DMS79 (cell line): Measurements from ENCODE around the gene DDR2.

ENCODE experiments used
- DNase-seq: peaks from one replicate; lab custom pipeline; 2025; lab: John Stamatoyannopoulos, UW

Gene DDR2

GRCh38 chr1:162672622-162673260 lies 40.5 kb downstream of the DDR2 start:
- DNase-seq: no peak

GRCh38 chr1:162674034-162674608 lies 41.9 kb downstream of the DDR2 start:
- no peak for DNase-seq

- no peak for DNase-seq
These were observed 43.8 kb downstream of the DDR2 start for GRCh38 chr1:162676087-162676486.

DNA sequence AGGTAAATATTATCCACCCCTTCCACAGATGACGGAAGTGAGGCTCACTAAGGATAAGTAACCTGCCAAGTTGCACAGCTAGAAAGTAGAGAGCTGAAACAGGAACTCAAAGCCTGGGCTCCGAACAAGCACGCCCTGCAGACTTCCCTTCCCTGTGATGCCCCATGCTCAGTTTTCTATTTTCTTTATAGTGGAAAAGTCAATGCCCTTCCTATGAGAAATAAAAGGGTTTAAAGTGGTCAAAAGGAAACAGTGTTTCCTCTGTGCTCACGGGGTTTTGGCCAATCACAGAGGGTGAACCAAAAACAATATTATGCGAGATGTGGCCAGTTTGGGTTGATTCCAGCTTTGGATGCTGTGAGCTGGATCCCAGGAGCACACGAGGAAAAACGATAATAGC lies 44.5 kb downstream of the DDR2 start:
- no peak for DNase-seq

DNA sequence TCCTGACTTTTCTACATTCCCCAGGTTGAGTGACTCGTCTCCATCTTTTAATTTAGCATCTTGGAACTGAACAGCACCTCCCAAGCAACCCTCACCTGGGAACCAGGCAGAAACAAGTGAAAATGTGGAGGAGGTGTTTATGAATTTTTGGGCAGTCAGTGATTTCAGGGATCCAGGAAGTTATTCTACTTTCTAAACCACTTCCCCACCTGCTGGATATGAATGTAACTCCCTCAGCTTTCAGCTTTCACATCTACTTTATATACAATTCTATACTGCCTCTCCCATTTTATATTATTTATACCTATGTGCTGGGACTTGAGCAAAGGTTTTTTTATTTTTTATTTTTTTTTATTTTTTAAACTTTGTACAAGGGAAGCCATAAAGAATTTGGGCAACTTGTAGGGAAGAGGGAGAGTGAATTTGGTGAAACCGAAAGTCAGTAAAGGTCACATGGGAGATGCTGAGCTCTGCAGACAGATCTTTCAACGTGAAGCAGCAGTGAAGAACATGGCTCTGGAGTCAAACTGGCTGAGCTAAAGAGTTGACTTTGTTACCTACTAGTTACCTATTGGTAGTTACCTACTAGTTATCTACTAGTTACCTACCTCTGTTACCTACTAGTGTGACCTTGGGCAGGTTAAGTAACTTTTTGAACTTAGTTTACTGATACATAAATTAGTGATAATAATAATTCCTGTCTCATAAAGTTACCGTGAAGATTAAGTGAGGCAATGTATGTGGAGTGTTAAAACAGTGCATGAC lies 45.5 kb downstream of the DDR2 start:
- DNase-seq: no peak

GRCh38 chr1:162678439-162678838 lies 46.2 kb downstream of the DDR2 start:
- no peak for DNase-seq

DNA sequence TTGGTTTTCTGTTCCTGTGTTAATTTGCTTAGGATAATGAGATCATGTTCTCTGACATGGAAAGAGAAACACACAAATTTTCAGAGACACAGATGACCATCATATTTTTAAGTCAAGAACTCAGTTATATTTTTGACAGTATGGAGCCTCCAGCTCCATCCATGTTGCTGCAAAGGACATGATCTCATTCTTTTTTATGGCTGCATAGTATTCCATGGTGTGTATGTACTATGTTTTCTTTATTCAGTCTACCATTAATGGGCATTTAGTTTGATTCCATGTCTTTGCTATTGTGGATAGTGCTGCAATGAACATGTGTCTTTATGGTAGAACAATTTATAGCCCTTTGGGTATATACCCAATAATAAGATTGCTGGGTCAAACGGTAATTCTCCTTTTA lies 47.0 kb downstream of the DDR2 start:
- DNase-seq: no peak

DNA sequence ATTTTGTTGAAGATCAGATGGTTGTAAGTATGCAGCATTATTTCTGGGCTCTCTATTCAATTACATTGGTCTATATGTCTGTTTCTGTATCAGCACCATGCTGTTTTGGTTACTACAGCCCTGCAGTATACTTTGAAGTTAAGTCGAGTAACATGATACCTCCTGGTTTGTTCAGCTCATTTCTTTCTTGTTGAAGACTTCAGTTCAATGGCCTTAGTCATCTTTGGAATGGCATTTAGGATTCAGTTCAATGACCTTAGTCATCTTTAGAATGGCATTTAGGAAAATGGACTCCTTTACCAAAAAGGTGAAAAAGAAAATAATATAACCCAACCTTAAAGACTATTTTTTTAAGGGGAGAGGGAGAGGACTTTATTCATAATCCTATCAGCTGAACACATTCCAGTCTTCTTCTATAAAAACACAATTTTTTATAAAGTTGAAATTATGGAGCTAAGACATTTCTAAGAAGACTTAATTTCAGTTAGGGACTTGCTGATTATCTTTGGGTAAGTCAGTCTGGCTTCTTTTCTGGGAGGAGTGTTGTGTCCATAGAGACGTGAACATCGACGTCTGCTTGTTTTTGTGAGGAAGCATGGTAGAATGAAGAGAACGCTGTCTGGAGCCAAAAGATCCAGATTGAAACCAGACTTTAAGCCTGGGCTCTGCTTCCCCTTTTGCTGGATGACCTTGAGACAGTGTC lies 48.3 kb downstream of the DDR2 start:
- no peak for DNase-seq

DNA sequence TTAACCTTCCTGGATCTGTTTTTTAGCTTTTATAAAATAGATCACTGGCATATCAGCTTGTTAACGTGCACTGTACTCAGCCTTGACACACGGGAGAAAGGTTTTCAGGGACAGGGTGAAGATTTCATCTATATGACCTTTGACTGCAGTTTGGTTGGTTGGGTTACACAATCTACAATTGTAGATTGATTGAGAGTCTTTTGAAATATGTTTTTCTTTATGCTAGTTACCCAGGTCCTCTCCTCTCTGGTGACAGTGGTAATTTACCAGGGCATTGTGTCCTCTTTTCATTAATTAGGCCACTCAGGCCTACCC lies 48.8 kb downstream of the DDR2 start:
- DNase-seq: no peak

DNA sequence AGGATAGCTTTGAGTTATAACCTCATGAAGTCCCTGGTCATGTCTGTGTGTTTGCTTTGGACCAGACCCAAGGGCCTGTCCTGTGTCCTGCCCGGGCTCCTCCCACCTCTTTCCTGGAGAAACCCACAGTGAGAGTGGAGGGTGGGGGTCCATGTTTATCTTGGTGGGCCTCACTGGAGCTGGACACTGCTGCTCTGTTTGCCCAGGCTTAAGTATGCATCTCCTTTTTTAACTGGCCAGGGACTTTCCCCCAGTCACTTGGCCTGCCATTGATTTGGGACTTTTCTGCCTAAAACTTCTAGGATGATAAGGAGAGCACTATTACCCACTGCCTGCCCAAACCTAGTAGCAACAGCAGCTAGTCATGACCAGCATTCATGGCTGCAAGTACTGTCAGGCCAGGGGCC lies 49.8 kb downstream of the DDR2 start:
- DNase-seq: no peak

DNA sequence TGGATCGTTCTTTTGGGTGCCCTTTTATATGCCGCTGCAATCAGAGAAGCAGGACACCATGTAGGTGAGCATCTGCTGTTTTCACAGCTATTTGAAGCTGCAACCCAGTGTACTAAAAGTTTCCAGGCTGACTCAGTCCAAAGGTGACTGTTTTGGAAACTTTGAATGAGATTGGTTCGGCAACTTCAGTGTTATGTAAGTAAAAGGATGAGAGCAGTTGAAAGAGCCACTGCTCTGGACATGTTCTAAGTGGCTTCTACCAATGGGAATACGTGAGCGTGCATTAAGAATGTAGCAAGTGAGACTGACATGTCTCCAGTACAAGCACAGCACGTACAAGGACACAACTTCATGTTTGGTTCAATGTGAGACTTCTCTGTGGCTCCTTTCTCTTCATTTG lies 55.6 kb downstream of the DDR2 start:
- no peak for DNase-seq

DNA sequence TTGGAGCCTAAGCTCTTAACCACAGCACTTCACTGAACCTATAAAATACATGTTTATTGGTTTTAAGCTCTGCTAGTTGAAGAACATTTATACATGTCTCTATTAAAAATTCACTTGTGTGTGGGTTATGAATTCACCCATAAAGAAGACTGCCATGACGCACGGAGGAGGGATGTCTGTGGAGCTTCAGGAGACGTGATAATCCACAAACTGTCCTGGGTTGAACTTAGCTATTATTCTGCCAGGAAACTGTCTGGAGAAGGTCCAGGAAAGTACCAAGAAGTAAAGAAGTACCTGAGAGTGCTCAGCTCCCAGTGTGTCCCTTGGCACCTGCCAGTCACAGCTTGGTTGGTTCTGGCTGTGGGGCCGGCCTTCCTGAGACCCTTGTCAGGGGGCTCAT lies 56.3 kb downstream of the DDR2 start:
- DNase-seq: no peak

DNA sequence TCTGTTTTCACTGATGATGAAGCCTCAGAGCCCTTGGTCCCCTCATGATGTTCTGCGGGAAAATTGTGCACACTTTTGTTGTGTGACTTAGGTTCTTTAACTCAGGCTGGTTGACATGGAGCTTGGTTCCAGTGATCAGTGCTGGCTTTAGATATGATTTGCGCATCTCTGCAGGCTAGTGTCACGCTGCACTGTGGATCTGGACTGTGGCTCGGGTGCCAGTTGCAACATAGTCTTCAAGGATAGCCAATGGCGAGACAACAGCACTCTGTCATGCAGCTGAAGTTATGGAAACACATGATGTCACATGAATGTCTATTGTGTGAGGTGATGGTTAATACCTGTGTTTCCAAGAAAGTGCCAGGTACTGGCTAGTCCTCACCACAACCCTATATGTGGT lies 56.7 kb downstream of the DDR2 start:
- DNase-seq: no peak

GRCh38 chr1:162689745-162690671 lies 57.7 kb downstream of the DDR2 start:
- no peak for DNase-seq

- DNase-seq: peak; percentile 31
These were observed 58.6 kb downstream of the DDR2 start for GRCh38 chr1:162690672-162691434.

DNA sequence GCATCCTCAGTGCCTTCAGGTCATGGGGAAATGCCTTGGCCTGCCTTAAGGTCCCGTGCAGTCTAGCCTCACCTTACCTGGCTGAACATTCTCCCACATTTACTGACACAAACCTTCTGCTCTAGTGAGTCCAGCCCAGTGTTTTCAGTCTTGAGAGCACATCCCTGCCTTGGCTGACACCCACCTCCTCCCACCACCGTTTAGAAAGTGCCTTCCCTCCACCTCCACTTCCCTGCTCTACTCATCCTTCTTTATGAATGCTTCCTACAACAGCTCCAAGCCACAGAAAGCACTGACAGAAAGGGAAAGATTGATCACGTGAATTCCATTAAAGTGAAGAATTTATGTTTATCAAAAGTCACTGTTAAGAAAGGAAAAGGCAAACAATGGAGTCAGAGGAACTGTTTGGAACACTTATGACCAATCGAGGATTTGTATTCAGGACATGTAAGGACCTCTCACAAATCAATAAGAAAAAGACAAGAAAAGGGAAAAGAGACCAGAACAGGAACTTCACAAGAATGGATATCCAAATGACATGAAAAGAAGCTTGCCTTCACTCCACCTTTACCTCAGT lies 59.8 kb downstream of the DDR2 start:
- DNase-seq: no peak

- no peak for DNase-seq
These were observed 62.6 kb downstream of the DDR2 start for GRCh38 chr1:162694911-162695310.

DNA sequence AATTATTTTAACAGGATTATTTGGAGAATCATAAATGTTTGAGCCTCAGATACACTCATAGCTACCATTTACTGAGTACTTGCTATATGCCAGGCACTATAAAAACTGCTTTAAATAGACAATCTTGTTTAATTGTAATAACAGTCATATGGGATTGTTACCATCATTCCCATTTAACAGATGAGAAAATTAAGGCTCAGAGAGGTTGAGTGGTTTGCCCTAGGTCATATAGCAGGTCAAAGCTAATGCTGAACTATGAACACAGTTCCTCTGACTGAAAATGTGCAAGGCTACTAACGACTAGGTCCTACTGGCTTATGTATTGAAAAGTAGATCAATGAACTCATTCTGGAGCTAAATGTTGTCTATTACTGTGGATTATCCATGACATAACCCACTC lies 63.4 kb downstream of the DDR2 start:
- no peak for DNase-seq

DNA sequence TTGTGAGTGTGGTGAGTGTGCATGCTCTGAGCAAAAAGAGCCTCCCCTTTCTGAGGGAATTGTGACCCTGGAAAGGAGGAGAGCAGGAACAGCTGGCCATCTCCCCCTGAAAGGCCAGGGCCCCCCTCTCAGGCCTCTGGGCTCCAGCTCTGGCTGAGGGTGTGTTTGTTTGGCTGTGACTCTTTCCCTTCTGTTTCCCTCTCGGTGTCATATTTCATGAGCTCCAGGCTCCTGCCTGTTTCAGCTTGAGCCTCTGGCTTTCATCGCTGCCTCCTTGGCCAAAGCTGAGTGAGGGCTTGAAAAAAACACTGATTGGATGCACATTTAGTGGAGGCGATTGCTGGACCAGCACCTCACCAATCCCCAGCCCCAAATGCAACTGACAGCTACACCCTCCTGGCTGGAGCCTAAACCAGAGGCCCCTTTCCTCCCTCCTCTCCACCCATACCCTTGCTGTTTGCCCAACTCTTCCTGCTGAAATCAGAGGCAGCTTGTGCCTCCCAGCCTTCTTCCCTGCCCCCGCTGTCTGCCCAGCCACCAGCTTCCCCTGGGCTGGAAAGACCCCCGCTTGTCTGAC lies 64.1 kb downstream of the DDR2 start:
- DNase-seq: peak; percentile 85

GRCh38 chr1:162697140-162697895 lies 65.1 kb downstream of the DDR2 start:
- no peak for DNase-seq
